CD4-positive, alpha-beta T cell treated with Interferon alpha-2 for 1 hour (primary cell): Measurements from ENCODE around the gene APPBP2.
"Not testable (repeated sequence)": the region's sequence is repeated elsewhere in the genome, so short reads cannot be mapped to it uniquely, and the experiment has no call there.

ENCODE experiments used
- DNase-seq, 2 donors: peaks; one replicate each; pipeline ENCODE4 v3.0.0-alpha.2; 2020 to 2022

The APPBP2 gene

GRCh38 chr17:60529806-60530205 is 3.8 kb upstream of the APPBP2 start:
- DNase-seq = no peak

- no peak for DNase-seq
These were observed 2.8 kb upstream of the APPBP2 start for GRCh38 chr17:60528828-60529227.

GRCh38 chr17:60527701-60528100 is 1.7 kb upstream of the APPBP2 start:
- DNase-seq = no peak

GRCh38 chr17:60526726-60527125 is 684 bp upstream of the APPBP2 start:
- DNase-seq = no peak

- DNase-seq = no peak
These were observed 736 bp downstream of the APPBP2 start for GRCh38 chr17:60525328-60525684.

GRCh38 chr17:60524463-60525327 is 1.3 kb downstream of the APPBP2 start:
- no peak for DNase-seq

GRCh38 chr17:60523822-60524221 is 2.2 kb downstream of the APPBP2 start:
- DNase-seq = no peak

- no peak for DNase-seq
These were observed 3.0 kb downstream of the APPBP2 start for GRCh38 chr17:60522889-60523626.

GRCh38 chr17:60519795-60520194 is 6.2 kb downstream of the APPBP2 start:
- DNase-seq = no peak

- not testable (repeated sequence) for DNase-seq
These were observed 10.4 kb downstream of the APPBP2 start for GRCh38 chr17:60515683-60516082.

- not testable (repeated sequence) for DNase-seq
These were observed 10.8 kb downstream of the APPBP2 start for GRCh38 chr17:60515199-60515598.

- DNase-seq = no peak
These were observed 11.5 kb downstream of the APPBP2 start for GRCh38 chr17:60514500-60514899.

- no peak for DNase-seq
These were observed 12.0 kb downstream of the APPBP2 start for GRCh38 chr17:60514053-60514452.

- no peak for DNase-seq
These were observed 13.0 kb downstream of the APPBP2 start for GRCh38 chr17:60513014-60513413.

- DNase-seq = no peak
These were observed 15.3 kb downstream of the APPBP2 start for GRCh38 chr17:60510723-60511122.

- no peak for DNase-seq
These were observed 16.0 kb downstream of the APPBP2 start for GRCh38 chr17:60510031-60510430.

GRCh38 chr17:60508384-60508980 is 17.6 kb downstream of the APPBP2 start:
- no peak for DNase-seq

GRCh38 chr17:60506312-60506711 is 19.7 kb downstream of the APPBP2 start:
- no peak for DNase-seq

GRCh38 chr17:60502145-60502544 is 23.9 kb downstream of the APPBP2 start:
- DNase-seq = no peak

GRCh38 chr17:60501589-60501988 is 24.5 kb downstream of the APPBP2 start:
- no peak for DNase-seq

- no peak for DNase-seq
These were observed 30.0 kb downstream of the APPBP2 start for GRCh38 chr17:60496041-60496440.

- DNase-seq = no peak
These were observed 30.8 kb downstream of the APPBP2 start for GRCh38 chr17:60495260-60495659.

GRCh38 chr17:60493847-60494321 is 32.2 kb downstream of the APPBP2 start:
- DNase-seq = no peak

GRCh38 chr17:60491771-60492170 is 34.3 kb downstream of the APPBP2 start:
- no peak for DNase-seq
